OCI-M2 (cell line): Measurements from ENCODE around the gene UGT1A3.

Experiments used
- DNase-seq: peaks from one replicate; lab custom pipeline; 2025; ENCODE audit not compliant: unreplicated experiment; lab: John Stamatoyannopoulos, UW

Gene UGT1A3

DNA sequence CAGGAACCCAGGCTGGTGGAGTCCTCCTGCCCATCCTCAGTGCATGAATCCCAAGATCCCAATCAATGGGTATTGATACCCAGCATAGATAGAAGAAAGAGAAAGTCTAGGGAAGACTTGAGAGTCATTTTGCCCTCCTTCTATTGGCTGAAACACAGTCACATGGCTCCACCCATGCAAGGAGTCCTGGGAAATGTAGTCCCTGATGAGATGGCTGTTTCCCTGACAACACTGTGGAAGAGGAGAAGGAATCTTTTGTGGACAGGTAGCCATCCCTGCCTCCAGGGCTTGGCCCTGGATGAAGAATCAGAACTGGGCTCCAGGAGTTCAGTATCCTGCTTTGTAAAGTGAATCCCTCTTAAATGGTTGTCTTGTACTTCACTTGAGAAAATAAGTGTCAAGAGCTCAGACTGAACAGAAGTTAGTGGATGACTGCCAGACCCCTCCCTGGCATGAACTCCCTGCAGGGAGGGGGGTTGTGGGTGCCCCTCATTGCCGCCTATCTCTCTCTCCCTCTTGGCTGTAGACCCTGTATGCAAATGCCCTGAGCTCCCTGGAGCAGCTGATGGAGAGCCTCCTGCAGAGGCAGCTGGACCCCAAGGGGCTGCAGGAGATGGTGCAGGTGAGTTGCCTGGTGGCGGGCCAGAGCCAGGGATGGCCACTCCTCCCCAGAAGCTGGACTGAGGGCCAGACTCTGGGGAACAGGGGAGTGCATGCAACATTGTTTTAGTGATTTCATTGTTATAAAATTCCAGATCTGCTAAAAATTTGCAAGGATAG is 85.4 kb downstream of the UGT1A3 start:
- DNase-seq = no peak

DNA sequence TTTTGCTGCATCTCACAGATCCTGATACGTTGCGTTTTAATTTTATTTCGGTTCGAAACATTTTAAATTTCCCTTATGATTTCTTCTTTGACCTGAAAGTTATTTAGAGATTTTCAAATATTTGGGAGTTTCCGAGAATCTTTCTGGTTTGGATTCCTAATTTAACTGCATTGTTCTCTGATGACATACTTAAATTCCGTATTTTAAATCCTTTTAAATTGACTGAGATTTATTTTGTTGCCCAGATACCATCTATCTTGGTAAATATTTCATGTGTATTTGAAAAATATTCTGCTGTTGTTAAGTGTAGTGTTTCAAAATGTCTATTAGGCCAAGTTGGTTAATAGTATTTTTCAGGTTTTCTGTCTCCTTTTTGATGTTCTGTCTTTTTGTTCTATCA is 87.0 kb downstream of the UGT1A3 start:
- DNase-seq = no peak

DNA sequence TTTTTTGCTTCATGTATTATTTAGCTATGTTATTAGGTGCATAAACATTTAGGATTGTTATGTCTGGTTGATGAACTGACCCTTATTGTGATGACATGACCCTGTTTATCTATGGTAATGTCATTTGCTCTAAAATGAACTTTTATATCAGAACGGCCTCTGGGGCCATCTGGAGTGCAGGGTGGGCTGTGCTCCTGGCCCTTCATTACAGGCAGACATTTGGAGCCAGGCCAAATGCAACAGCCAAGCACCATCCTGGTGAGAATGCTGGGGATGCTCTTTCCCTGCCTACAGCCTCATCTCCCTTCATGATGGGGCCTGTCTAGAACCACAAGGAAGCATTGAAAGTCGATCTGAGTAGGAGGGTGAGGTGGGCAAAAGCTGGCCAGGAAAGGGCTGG is 87.5 kb downstream of the UGT1A3 start:
- no peak for DNase-seq

GRCh38 chr2:233816771-233817170 is 87.9 kb downstream of the UGT1A3 start:
- DNase-seq = no peak

DNA sequence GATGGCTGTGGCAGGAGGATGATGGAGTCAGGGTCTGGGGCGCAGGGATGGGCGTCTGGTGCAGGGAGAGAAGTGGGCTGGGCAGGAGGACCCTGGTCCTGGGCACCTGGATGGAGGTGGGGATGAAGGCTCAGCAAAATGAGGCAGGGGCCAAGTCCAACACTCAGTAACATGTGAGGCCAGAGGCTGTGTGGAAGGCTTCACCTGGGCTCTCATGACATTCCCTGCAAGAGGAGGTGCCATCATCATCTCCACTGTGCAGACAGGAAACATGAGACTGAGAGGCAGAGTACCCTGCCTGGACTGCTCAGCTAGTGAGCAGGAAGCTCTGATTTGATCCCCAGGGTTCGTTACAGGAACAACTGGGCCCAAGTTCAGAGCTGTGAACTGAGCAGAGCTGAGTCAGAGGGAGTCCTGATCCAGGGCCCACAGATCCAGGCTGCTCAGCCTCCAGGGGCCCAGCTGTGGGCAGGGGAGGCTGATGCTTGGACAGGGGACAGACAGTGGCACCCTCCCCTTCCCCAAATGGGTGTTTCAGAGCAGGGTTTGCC is 88.6 kb downstream of the UGT1A3 start:
- DNase-seq = no peak

DNA sequence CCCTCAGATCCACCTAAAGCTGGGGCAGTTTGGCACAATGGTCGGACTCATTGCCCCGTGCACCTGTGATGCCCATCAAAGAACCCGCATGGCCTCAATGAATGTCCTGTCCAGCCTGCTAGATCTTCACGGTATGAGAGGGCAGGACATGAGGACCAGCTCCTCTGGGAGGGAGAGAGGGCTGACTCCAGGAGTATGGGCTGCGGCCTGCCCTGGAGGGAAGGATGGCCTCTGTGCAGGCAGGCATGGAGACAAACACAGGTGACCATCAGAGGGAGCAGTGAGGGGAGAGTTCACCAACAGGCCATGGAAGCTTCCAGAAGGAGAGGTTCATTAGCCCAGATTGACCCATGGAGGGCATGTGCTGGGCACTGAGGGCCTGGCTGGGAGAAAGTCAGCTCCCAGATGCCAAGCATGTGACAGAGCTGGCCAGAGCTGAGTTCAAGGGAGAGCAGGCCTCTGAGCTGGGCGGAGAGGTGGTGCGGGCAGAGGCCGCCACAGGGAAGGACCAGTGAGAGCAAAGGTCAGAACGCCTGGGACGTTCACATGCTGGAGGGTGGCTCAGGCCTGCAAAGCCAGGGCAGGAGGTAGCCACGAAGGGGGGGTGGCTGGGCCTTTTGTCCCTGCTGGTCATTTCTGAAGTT is 89.3 kb downstream of the UGT1A3 start:
- no peak for DNase-seq

GRCh38 chr2:233818639-233819621 is 90.1 kb downstream of the UGT1A3 start:
- no peak for DNase-seq

- DNase-seq = no peak
Observed at GRCh38 chr2:233819884-233820773, 91.3 kb downstream of the UGT1A3 start.

DNA sequence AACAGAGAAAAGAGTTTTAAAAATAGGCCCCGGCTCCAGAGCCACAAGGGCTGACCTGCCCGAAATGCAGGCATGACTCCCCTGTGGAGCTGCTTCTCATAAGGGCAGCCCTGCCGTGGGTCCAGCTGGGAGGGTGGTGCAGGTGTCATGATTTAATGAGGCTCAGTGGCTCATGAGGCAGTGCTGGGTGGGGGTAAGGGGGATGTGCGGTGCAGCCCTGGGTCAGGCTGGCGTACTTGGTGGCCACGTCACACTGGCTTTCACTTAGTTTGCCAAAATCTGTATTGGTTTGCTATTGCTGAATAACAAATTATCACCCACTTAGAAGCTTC is 91.9 kb downstream of the UGT1A3 start:
- DNase-seq = no peak

DNA sequence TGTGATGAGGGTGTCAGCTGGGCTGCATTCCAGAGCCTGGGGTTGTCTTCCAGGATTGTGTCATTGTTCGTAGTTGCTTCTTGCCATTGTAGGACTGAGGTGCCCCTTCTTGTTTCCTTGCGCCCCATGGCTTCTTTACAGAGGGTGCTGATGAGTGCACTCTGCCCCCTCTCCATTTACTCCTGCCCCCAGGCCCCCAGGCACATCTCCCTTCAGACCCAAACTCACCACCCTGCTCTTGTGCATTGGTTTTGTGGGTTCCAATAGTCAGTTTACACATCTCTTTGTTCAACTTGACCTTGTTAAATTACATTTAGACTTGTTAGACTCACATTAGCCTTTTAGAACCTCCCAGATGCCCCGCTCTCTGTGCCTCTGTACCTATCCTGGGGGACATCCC is 92.4 kb downstream of the UGT1A3 start:
- no peak for DNase-seq

DNA sequence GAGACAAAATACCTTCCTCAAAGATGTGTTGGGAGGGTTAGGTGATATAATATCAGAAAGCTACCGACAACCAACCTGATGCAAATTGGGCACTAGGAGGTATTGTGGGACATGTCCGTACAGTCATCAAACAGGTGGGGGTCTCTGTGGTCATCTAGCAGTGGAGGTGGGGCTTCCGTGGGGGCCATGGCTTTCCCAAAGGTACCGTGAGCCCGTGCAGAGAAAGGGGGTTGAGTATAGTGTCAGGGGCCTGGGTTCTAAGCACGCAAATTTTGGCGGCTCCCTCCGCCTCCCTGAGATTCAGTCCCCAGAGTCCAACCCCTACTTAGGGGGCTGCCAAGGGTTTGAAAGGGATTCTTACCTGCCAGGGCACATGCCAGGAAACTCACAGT is 92.9 kb downstream of the UGT1A3 start:
- no peak for DNase-seq

GRCh38 chr2:233822101-233822771 is 93.4 kb downstream of the UGT1A3 start:
- DNase-seq = no peak
